Putamen (tissue), 1 donor: ENCODE data around the gene ALG1L2.
A peak's percentile ranks its signal among the peaks of the same experiment; 100 is the strongest.
"Not testable (repeated sequence)": the region's sequence is repeated elsewhere in the genome, so short reads cannot be mapped to it uniquely, and the experiment has no call there.

Experiments used
- DNase-seq: peaks from one replicate; pipeline ENCODE4 v3.0.0-alpha.2; 2016; ENCODE audit warnings: low spot score

ALG1L2 gene

DNA sequence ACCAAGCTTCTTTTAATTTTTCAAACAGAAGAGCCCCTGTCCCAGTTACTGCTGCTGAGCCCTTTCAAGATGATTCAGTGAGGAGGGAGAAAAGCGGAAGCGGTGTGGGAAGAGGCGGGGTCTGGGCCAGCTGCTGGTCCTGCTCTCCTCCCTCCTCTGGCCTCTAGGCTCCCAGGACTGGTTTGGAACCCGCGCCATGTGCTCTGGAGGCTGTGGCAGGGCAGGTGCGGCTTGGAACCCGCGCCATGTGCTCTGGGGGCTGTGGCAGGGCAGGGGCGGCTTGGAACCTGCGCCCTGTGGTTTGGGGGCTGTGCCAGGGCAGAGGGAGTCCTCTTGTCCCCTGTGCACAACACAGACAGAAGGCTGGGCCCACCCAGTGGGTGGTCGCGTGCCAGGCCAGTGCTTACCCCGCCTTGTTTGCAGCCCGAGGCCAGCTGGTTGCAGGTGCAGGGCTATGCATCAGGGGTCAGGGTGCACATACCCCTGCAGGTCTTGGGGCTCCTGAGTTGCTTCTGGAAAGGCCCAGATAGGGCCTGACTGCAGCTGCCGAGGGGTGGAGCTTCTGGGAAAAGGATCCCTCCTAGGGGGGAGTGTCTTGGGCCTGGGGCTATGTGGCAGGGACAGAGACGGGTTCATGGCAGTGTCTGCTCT is 12.2 kb downstream of the ALG1L2 start:
- no peak for DNase-seq

- not testable (repeated sequence) for DNase-seq
Measured at GRCh38 chr3:130094491-130094941, 12.9 kb downstream of the ALG1L2 start.

DNA sequence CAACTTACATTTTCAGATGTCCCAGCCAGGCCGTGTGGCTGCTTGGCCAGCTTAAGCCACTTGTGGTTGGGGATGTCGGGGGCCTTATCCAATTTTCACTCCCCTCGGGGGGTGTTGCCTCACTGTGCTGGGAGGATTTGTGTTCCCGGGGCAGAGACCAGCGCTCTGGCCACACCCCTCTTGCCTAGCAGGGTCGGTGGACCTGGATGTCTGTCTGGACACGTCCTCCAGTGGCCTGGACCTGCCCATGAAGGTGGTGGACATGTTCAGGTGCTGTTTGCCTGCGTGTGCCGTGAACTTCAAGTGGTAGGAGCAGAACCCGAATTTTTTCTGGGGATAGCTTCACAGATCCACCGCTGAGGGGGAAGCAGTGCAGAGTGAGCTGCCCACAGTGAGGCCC is 14.2 kb downstream of the ALG1L2 start:
- DNase-seq: not testable (repeated sequence)

DNA sequence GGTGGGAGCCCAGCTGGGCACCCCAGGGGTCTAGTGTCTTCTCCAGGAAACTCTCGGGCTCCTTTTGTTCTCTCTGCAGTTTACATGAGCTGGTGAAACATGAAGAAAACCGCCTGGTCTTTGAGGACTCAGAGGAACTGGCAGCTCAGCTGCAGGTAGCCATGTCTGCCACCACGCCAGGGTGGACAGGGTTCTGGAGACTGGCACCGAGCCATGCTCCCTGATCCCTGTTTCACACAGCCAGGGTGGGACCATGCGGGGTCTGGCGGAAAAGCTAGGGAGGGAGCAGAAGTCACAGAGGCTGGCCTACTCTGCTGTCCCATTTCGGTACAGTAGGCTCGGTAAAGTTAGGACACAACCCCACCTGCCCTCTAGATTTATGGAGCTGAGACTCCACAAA is 15.5 kb downstream of the ALG1L2 start:
- not testable (repeated sequence) for DNase-seq

DNA sequence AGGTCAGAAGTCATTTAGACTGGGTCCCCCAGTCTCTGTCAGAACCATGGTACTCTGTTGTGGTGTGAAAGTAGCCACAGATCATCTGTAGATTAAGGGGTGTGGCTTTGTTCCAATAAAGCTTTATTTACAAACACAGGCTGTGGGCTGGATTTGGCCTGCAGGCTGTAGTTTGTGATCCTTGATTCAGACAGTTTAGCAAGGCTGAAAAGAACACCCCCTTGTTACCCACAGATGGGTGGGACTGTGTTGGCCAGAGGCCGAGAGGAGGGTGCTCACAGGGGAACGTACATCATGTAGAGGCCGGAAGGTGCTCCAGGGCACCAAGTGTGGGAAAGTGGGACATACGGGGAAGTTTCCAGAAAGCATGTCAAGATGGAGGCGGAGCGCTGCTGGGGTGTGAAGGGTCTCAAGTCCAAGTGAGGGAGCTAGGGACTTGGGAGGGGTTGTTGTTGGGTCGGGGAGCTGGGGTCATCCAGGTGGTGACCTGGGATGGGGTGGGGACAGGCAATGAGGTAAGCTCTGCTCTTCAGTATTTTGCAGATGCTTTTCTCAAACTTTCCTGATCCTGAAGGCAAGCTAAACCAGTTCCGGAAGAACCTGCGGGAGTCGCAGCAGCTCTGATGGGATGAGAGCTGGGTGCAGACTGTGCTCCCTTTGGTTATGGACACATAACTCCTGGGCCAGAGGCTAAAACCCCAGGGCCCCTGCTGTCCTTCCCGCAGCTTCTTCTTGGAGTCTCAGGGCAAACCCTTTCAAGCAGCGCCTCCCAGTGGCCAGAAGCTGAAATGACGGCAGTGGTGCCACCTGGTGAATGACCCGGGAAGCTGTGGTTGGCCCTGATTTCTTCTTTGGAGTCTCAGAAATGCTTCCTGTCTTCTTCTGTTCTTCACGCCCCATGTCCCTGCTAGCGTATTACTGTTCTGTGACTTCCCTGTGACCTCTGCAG is 16.3 kb downstream of the ALG1L2 start:
- not testable (repeated sequence) for DNase-seq

- not testable (repeated sequence) for DNase-seq
Measured at GRCh38 chr3:130098639-130099385, 17.2 kb downstream of the ALG1L2 start.

GRCh38 chr3:130102545-130102944 is 20.9 kb downstream of the ALG1L2 start:
- not testable (repeated sequence) for DNase-seq

DNA sequence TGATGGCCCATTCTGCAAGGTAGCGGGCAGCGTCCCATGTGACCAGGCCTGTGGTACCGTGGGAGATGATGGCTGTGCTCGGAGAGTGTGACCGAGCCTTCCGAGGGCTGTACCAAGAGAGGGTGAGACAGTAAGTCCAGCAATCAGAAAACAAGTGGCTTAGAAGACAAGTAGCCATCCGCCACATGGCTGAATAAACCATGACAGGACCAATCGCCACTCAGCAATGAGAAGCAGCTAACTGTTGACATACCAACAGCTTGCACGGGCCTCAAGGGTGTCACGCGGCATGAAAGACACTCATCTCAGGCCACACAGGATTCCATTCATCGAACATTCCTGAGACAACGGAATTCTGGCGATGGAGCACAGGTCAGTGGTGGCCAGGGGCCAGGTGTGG is 22.6 kb downstream of the ALG1L2 start:
- not testable (repeated sequence) for DNase-seq

GRCh38 chr3:130107333-130107995 is 25.8 kb downstream of the ALG1L2 start:
- DNase-seq: not testable (repeated sequence)

DNA sequence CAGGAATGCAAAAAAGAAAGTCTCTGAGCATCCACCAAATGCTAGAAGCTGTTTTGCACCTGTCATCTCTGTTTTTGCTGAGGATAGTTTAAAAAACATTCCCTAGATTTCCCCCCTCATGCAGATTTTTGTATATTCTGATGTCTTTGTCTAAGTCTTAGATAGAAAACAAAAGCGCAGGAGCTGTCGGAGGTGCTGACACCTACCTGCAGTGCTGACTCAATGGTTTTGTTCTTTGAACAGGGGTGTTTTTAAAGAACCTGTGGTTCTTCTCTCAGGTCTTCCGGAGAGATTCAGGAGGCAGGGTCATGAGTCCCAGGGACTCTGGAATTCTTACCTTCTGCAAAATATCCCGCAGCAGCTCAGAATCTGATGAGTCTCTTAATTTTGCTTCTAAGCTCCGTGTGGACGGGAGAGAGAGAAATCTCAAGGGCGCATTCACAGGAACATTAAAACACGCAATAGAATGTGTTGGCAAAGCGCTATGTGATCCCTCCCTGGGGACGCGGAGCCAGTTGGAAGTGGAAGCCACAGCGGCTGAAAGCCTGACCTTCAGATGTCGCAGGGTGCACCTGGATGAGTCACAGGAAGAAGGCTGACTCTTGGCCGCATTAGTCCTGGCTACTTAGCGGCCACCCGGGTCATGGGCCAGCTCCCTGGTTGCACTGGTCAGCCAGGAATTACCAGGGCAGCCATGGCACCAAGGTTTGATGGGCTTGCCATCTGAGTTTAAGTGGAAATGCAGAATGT is 27.4 kb downstream of the ALG1L2 start:
- DNase-seq: not testable (repeated sequence)

DNA sequence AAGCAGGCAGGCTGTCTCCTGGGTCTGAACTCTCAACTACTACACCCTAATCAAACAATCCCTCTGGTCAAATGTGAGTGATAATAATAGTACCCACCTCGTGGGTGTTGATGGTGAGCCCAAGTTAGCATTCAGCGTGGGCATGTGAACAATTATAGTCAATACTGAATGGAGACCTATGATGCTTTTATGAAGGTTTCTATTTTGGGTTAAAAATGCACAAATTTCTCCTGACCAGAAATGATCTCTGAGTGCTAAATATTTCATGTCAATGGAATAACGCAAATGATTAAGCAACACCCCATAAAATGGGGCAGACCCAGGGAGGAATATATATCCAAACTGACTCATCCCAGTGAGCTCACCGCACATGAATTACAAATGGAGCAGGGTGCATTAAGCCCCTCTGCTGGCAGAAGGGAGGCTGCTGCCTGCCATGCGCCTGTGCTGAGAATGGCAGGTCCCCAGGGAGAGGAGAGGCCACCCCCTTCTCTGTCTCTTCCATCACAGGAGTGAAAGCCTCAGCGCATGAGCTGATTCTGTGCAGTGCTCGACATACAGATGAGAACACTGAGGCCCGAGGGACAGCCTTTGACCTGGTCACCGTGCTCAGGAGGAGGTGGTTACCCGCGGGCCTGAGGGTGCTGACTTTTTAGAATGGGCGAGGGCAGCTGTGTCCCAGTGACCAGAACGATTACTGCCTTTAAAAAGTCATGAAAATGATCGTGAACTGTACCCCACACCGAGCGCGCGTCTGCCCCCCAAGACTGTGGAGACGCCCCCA is 28.9 kb downstream of the ALG1L2 start:
- DNase-seq: not testable (repeated sequence)

DNA sequence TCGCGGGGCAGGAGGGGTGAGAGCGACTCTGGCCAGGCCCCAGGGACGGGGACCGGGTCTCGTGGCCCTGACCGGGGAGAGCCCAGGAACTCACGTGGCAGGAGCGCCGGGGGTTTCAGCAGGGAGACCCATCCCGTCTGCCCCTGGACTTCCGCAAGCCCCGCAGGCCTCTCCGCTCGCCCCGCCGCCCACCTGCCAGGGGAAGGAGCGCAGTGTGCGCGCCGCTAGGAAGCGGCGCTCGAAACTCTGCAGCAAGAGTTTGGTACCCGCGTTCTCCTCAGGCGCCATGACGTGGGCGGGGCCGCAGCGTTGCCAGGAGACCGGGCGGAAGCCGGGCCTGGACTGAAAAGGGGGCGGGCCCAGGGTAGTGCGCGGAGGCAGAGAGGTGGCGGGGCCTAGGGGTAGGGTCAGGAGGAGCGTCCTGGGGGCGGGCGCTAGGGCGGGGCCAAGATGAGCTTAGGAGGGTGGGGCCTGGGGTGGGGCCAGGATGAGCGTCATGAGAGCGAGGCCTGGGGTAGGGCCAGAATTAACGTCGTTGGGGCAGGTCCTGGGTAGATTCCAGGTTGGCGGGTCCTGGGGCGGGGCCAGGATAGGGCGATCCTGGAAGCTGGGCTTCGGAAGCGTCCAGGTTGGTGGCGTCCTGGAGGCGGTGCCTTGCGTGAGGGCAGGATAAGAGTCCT is 29.7 kb downstream of the ALG1L2 start:
- peak; percentile 98 for DNase-seq

GRCh38 chr3:130111865-130112747 is 30.5 kb downstream of the ALG1L2 start:
- DNase-seq: peak; percentile 94

- not testable (repeated sequence) for DNase-seq
Measured at GRCh38 chr3:130112748-130113073, 31.1 kb downstream of the ALG1L2 start.

GRCh38 chr3:130115400-130115799 is 33.8 kb downstream of the ALG1L2 start:
- not testable (repeated sequence) for DNase-seq

DNA sequence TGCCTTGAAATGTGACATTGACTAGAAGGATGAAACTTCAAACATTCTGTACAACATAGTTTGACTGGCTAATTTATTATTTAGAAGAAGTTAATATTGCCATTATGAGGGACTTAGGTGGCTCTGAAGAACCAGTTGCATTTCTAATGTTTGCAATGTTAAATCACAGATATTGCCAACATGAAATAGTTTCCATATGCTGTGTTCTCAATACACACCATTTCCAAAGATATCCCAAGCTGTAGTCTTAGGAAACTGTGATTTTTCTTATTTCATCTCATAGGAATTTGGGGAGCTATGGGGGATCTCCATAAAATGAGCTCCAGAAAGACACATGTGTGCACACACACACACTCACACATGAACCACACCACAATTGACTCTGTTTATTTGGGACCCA is 36.3 kb downstream of the ALG1L2 start:
- DNase-seq: no peak

GRCh38 chr3:130119824-130120223 is 38.2 kb downstream of the ALG1L2 start:
- DNase-seq: not testable (repeated sequence)

DNA sequence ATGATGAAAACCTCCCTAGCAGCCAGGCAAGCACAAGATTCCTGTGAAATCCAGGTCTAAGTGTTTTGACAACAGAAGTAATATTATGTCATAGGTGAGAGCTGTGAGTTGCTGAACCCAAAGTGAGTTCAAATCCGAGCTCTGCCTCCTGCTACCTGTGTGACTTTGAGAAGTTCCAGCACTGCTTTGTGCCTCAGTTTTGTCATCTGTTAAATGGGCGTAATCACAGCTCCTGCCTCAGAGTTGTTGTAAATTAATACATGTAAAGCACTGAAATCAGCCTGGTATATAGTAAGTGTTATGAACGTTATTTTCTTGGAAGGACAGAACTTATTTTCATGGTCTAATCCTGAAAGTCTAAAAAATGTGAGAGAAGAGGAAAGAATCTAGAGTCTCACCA is 38.7 kb downstream of the ALG1L2 start:
- DNase-seq: not testable (repeated sequence)
